ENCODE results near the gene LRMDA. TPM values are rescaled to one million over a fixed set of nuclear protein-coding genes. Genes with fewer than 3 reads are reported as not detected.

Gene LRMDA
- total RNA-seq, 4 donors from 2014 or later, result 2.2 to 7.8 (median 4.5) TPM

GRCh38 chr10:76202777-76203176 is 771.4 kb downstream of the LRMDA start:
- Histone ChIP-seq H3K4me3 (no peak overlapping the region), H3K9me3 (no peaks in the 10 kb centered on the region), H3K27ac (no peak overlapping the region), H3K27me3 (no peaks in the 10 kb centered on the region), H3K36me3 (no peaks in the 10 kb centered on the region), H3K4me1 (no peaks in the 10 kb centered on the region)
- WGBS, 2 donors (ENCODE audit: low coverage in 1 of 2), result 90 to 96% methylated on average over 1 of the region's 1 CpG
- in situ Hi-C loops (cut with MboI; ENCODE audit: low pct_ligation_motif_present in 1 of 4, low pct_unique_long_range_greater_than_20kb in 1 of 4, low sequenced_read_pairs in 3 of 4) (no loop called here), intact Hi-C loops (cut with DNase I; ENCODE audit: low total_unique reads) (no loop called here)
- DNase-seq, result no peak
- TF ChIP-seq POLR2AphosphoS5 (IDR thresholded peaks at IDR 0.05) (no peak), EP300 (IDR thresholded peaks at IDR 0.05; ENCODE audit: low read depth) (no peak), POLR2A (IDR thresholded peaks at IDR 0.05) (no peak), CTCF (IDR thresholded peaks at IDR 0.05) (no peak)

GRCh38 chr10:76205361-76205760 is 773.9 kb downstream of the LRMDA start:
- Histone ChIP-seq H3K4me1 (no peaks in the 10 kb centered on the region), H3K27ac (no peak overlapping the region), H3K4me3 (no peak overlapping the region), H3K36me3 (no peaks in the 10 kb centered on the region), H3K9me3 (no peaks in the 10 kb centered on the region), H3K27me3 (no peaks in the 10 kb centered on the region)
- in situ Hi-C loops (cut with MboI; ENCODE audit: low pct_ligation_motif_present in 1 of 4, low pct_unique_long_range_greater_than_20kb in 1 of 4, low sequenced_read_pairs in 3 of 4) (no loop called here), intact Hi-C loops (cut with DNase I; ENCODE audit: low total_unique reads) (no loop called here)
- no peak for DNase-seq
- 46 to 53% methylated on average over 2 of the region's 2 CpGs for WGBS, 2 donors (ENCODE audit: low coverage in 1 of 2)
- no peak for TF ChIP-seq EP300 (IDR thresholded peaks at IDR 0.05; ENCODE audit: low read depth)
- TF ChIP-seq POLR2A (IDR thresholded peaks at IDR 0.05), result no peak
- TF ChIP-seq POLR2AphosphoS5 (IDR thresholded peaks at IDR 0.05), result no peak
- TF ChIP-seq CTCF (IDR thresholded peaks at IDR 0.05), result no peak

GRCh38 chr10:76206797-76207352 is 775.5 kb downstream of the LRMDA start:
- intact Hi-C loops (cut with DNase I; ENCODE audit: low total_unique reads), result no loop called here
- Histone ChIP-seq H3K4me3 (no peak overlapping the region), H3K36me3 (no peaks in the 10 kb centered on the region), H3K27me3 (no peaks in the 10 kb centered on the region), H3K27ac (no peak overlapping the region), H3K9me3 (no peaks in the 10 kb centered on the region), H3K4me1 (no peaks in the 10 kb centered on the region)
- no peak for DNase-seq
- in situ Hi-C loops (cut with MboI; ENCODE audit: low pct_ligation_motif_present in 1 of 4, low pct_unique_long_range_greater_than_20kb in 1 of 4, low sequenced_read_pairs in 3 of 4), result no loop called here
- TF ChIP-seq POLR2AphosphoS5 (IDR thresholded peaks at IDR 0.05), result no peak
- WGBS, 2 donors (ENCODE audit: low coverage in 1 of 2), result 91% methylated on average over 8 of the region's 8 CpGs; no CpG with 5 or more reads in 1 of the 2 donors

GRCh38 chr10:76209135-76209534 is 777.7 kb downstream of the LRMDA start:
- Histone ChIP-seq H3K4me1 (no peaks in the 10 kb centered on the region), H3K27me3 (no peaks in the 10 kb centered on the region), H3K4me3 (no peak overlapping the region), H3K36me3 (no peaks in the 10 kb centered on the region), H3K9me3 (no peaks in the 10 kb centered on the region), H3K27ac (no peak overlapping the region)
- in situ Hi-C loops (cut with MboI; ENCODE audit: low pct_ligation_motif_present in 1 of 4, low pct_unique_long_range_greater_than_20kb in 1 of 4, low sequenced_read_pairs in 3 of 4) (no loop called here), intact Hi-C loops (cut with DNase I; ENCODE audit: low total_unique reads) (no loop called here)
- no peak for TF ChIP-seq POLR2A (IDR thresholded peaks at IDR 0.05)
- no peak for TF ChIP-seq CTCF (IDR thresholded peaks at IDR 0.05)
- no peak for TF ChIP-seq POLR2AphosphoS5 (IDR thresholded peaks at IDR 0.05)
- no peak for TF ChIP-seq EP300 (IDR thresholded peaks at IDR 0.05; ENCODE audit: low read depth)
- WGBS, 2 donors (ENCODE audit: low coverage in 1 of 2), result 50 to 76% methylated on average over 1 to 5 of the region's 5 CpGs
- no peak for DNase-seq

- intact Hi-C loops (cut with DNase I; ENCODE audit: low total_unique reads), result loop anchor here (5.0 kb wide), 1 partner anchor 1092 kb away; no protein-coding TSS in a partner anchor
- in situ Hi-C loops (cut with MboI; ENCODE audit: low pct_ligation_motif_present in 1 of 4, low pct_unique_long_range_greater_than_20kb in 1 of 4, low sequenced_read_pairs in 3 of 4), result no loop called here
- no peak for DNase-seq
These were observed 778.8 kb downstream of the LRMDA start for GRCh38 chr10:76210211-76210610.

More at GRCh38 chr10:76210211-76210610, 778.8 kb downstream of the LRMDA start:
- 71 to 74% methylated on average over 2 to 3 of the region's 3 CpGs for WGBS, 2 donors (ENCODE audit: low coverage in 1 of 2)
- TF ChIP-seq CTCF (IDR thresholded peaks at IDR 0.05) (no peak), POLR2AphosphoS5 (IDR thresholded peaks at IDR 0.05) (no peak), POLR2A (IDR thresholded peaks at IDR 0.05) (no peak), EP300 (IDR thresholded peaks at IDR 0.05; ENCODE audit: low read depth) (no peak)
- H3K27me3 ChIP-seq, result no peaks in the 10 kb centered on the region
- H3K4me1 ChIP-seq, result no peaks in the 10 kb centered on the region
- no peak overlapping the region for H3K4me3 ChIP-seq
- H3K36me3 ChIP-seq, result no peaks in the 10 kb centered on the region
- no peaks in the 10 kb centered on the region for H3K9me3 ChIP-seq
- no peak overlapping the region for H3K27ac ChIP-seq

Data from transverse colon (tissue), 4 donors.